Hepatocyte (in vitro differentiated cells): ENCODE results near the gene TNFRSF14. TPM values are rescaled to one million over a fixed set of nuclear protein-coding genes. Genes with fewer than 3 reads are reported as not detected.
A peak's percentile ranks its signal among the peaks of the same experiment; 100 is the strongest.

ENCODE experiments used
- DNase-seq: peaks from one replicate; pipeline ENCODE4 v3.0.0-alpha.2; 2016; ENCODE audit warnings: low spot score
- H2AFZ ChIP-seq: fragments of 200-600 bp; sonication (generic); 2 replicates; pipeline ENCODE4 v1.6.0; 2016; ENCODE audit warnings: antibody characterized with exemption, mild to moderate bottlenecking
- H3K27ac ChIP-seq: fragments of 200-600 bp; sonication (generic); 2 replicates; pipeline ENCODE4 v1.5.1; 2016; ENCODE audit warnings: mild to moderate bottlenecking
- H3K27me3 ChIP-seq: fragments of 200-600 bp; sonication (generic); 2 replicates; pipeline ENCODE4 v1.6.1; 2016
- H3K36me3 ChIP-seq: fragments of 200-600 bp; sonication (generic); replicated peaks from 2 replicates; pipeline ENCODE4 v1.5.1; 2016; ENCODE audit warnings: low read depth; ENCODE audit not compliant: insufficient read depth
- H3K4me1 ChIP-seq: fragments of 200-600 bp; sonication (generic); 2 replicates; pipeline ENCODE4 v1.5.1; 2016; ENCODE audit warnings: mild to moderate bottlenecking, moderate library complexity; ENCODE audit not compliant: insufficient read depth
- H3K4me2 ChIP-seq: fragments of 200-600 bp; sonication (generic); 2 replicates; pipeline ENCODE4 v1.6.0; 2016
- H3K4me3 ChIP-seq: fragments of 200-600 bp; sonication (generic); 2 replicates; pipeline ENCODE4 v1.5.1; 2016; ENCODE audit warnings: mild to moderate bottlenecking
- H3K79me2 ChIP-seq: fragments of 200-600 bp; sonication (generic); 2 replicates; pipeline ENCODE4 v1.6.0; 2017; ENCODE audit warnings: mild to moderate bottlenecking
- H3K9me2 ChIP-seq: fragments of 200-600 bp; sonication (generic); replicated peaks from 2 replicates; pipeline ENCODE4 v1.6.0; 2017; ENCODE audit warnings: mild to moderate bottlenecking; ENCODE audit not compliant: insufficient read depth
- H3K9me3 ChIP-seq: fragments of 200-600 bp; sonication (generic); 2 replicates; pipeline ENCODE4 v1.5.1; 2016; ENCODE audit warnings: low read depth, mild to moderate bottlenecking
- H4K20me1 ChIP-seq: fragments of 200-600 bp; sonication (generic); 2 replicates; pipeline ENCODE4 v1.6.0; 2016; ENCODE audit warnings: mild to moderate bottlenecking; ENCODE audit not compliant: insufficient read depth, poor library complexity, severe bottlenecking
- EZH2 ChIP-seq: fragments of 200-600 bp; sonication (generic); IDR thresholded peaks from 2 replicates; pipeline ENCODE4 v1.6.1; 2016; ENCODE audit warnings: antibody characterized with exemption, mild to moderate bottlenecking, borderline replicate concordance
- EZH2phosphoT487 ChIP-seq: fragments of 200-600 bp; sonication (generic); IDR thresholded peaks from one replicate; pipeline ENCODE4 v1.6.1; 2018; ENCODE audit warnings: antibody characterized with exemption, mild to moderate bottlenecking, low read depth, moderate library complexity; ENCODE audit not compliant: unreplicated experiment, severe bottlenecking
- WGBS: methylation state at CpG from one replicate; pipeline ENCODE4 v1.1.6; 2016; ENCODE audit warnings: low lambda C conversion rate; ENCODE audit errors: missing lambda C conversion rate; 5-methylcytosine and 5-hydroxymethylcytosine counted together
- polyA plus RNA-seq: library from polyadenylated mRNA; unstranded; fragments of >200 nt; fragmentation: Nextera tagmentation; extraction: Ambion mirVana; gene quantifications from 2 replicates; pipeline ENCODE4 v1.2.1, GENCODE V29; 2016
- total RNA-seq: library from RNA; depleted of rRNA; stranded (reverse); fragments of >200 nt; gene quantifications from 2 replicates; pipeline ENCODE4 v1.2.3, GENCODE V29; 2014
- TF ChIP-seq, protein P1 (sequence below): fragments of 200-600 bp; sonication (generic); IDR thresholded peaks from 2 replicates; pipeline ENCODE4 v1.5.1; 2016; ENCODE audit warnings: antibody characterized with exemption, mild to moderate bottlenecking; ENCODE audit not compliant: poor library complexity

TNFRSF14 gene
- total and polyA plus RNA-seq, 2 experiments from 2014 or later: 5.3 to 6.1 TPM

DNA sequence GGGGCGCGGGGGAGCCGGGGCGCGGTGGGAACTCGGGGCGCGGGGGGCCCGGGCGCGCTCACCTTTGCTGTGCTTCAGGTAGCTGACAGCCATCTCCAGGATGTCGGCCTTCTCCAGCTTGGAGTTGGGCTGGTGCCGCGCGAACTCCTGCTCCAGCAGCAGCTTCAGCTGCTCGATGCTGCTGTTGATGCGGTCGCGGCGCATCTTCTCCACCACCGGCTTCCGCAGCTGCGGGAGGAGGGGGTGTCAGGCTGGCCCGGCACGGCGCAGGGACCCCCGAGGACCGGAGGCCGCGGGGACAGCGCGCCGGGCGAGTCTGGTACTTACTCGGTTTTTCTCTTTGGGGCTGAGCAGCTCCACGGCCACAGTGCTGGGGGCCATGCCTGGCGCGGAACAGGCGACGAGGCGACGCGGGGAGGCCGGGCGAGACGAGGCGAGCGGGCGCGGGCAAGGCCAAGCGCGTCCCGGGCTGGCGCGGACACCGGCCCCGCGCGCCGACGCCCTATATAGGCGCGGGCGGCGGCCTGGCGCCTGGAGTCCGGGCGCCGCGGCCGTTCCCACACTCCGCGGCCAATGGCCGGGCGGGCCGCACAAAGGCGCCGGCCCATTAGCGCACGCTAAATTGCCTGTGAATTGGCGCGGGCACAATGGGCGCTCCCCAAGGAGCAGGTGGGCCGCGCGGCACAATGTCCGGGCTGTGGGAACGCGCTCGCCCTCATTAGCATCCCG lies 26.2 kb upstream of the TNFRSF14 start, which contains the start of gene HES5:
TSS of gene HES5 (minus strand) at position 480 of the 729 bp plus-strand sequence. CDS start at position 381, 99 bp downstream.
- peak within 1 kb of the TSS; percentile 72 for H3K4me2 ChIP-seq
- peaks cover 10% of the 10 kb centered on the region for H4K20me1 ChIP-seq
- no peaks in the 10 kb centered on the region for H3K9me3 ChIP-seq
- 1% methylated on average over 46 of the region's 91 CpGs for WGBS
- peaks cover 10% of the 10 kb centered on the region for H3K79me2 ChIP-seq
- TF ChIP-seq EZH2phosphoT487 (peak; percentile 81), EZH2 (peak; percentile 91)
- TF ChIP-seq, protein P1, sequence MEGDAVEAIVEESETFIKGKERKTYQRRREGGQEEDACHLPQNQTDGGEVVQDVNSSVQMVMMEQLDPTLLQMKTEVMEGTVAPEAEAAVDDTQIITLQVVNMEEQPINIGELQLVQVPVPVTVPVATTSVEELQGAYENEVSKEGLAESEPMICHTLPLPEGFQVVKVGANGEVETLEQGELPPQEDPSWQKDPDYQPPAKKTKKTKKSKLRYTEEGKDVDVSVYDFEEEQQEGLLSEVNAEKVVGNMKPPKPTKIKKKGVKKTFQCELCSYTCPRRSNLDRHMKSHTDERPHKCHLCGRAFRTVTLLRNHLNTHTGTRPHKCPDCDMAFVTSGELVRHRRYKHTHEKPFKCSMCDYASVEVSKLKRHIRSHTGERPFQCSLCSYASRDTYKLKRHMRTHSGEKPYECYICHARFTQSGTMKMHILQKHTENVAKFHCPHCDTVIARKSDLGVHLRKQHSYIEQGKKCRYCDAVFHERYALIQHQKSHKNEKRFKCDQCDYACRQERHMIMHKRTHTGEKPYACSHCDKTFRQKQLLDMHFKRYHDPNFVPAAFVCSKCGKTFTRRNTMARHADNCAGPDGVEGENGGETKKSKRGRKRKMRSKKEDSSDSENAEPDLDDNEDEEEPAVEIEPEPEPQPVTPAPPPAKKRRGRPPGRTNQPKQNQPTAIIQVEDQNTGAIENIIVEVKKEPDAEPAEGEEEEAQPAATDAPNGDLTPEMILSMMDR: no peak
- H3K27me3 ChIP-seq: peaks cover 43% of the 10 kb centered on the region
- no peak within 1 kb of the TSS for H2AFZ ChIP-seq
- H3K4me1 ChIP-seq: peaks cover 26% of the 10 kb centered on the region
- DNase-seq: no peak
- H3K4me3 ChIP-seq: no peak within 1 kb of the TSS
- no peaks in the 10 kb centered on the region for H3K9me2 ChIP-seq
- H3K27ac ChIP-seq: no peak within 1 kb of the TSS
- no peaks in the 10 kb centered on the region for H3K36me3 ChIP-seq

DNA sequence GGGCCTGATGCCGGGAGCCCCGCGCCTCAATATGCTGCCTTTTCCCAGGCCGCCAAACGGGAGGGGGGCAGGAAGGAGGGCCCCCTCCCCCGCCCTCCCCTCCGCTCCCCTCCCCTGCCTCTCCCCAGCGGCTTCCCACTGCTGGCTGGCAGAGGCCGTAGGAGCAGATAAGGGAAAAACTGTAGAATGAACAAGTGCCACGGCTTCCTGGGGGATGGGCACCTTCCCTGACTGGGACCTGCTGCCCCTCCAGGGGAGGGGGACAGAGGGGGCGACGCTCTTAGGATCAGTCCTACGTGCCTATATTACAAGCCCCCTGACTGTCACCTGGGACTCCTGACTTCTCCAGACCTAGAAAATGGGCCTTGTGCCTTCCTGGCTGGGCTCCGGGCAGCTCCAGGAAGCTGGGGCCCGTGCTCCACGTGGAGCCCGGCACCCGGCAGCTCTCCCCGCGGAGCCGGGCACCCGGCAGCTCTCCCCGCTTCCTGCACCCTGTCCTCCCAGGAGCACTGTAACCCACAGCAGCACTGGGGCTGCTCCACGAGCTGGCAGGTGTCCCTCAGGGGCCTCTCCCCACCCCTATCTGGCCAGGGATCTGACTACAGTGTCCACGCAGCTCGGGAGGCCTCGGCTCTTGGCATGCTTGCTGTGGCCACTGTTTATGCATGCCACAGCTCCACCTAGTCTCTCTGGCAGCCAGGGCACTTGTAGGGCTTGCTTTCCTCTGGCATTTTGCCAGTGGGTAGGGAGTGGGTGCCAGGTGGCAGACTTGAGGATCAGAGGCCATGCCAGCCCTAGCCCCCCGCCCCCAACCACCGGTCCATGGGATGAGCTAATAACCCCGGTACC lies 25.4 kb upstream of the TNFRSF14 start:
- Histone ChIP-seq H3K9me2 (no peaks in the 10 kb centered on the region), H2AFZ (no peak overlapping the region), H3K9me3 (no peaks in the 10 kb centered on the region), H3K4me3 (no peak overlapping the region), H3K79me2 (peaks cover 2% of the 10 kb centered on the region), H3K4me1 (peaks cover 26% of the 10 kb centered on the region), H3K27me3 (peaks cover 43% of the 10 kb centered on the region), H3K4me2 (peak overlapping the region; percentile 72), H3K27ac (no peak overlapping the region), H3K36me3 (no peaks in the 10 kb centered on the region), H4K20me1 (peaks cover 2% of the 10 kb centered on the region)
- no peak for DNase-seq
- TF ChIP-seq EZH2phosphoT487 (no peak), EZH2 (peak; percentile 71)
- 61% methylated on average over 21 of the region's 30 CpGs for WGBS

DNA sequence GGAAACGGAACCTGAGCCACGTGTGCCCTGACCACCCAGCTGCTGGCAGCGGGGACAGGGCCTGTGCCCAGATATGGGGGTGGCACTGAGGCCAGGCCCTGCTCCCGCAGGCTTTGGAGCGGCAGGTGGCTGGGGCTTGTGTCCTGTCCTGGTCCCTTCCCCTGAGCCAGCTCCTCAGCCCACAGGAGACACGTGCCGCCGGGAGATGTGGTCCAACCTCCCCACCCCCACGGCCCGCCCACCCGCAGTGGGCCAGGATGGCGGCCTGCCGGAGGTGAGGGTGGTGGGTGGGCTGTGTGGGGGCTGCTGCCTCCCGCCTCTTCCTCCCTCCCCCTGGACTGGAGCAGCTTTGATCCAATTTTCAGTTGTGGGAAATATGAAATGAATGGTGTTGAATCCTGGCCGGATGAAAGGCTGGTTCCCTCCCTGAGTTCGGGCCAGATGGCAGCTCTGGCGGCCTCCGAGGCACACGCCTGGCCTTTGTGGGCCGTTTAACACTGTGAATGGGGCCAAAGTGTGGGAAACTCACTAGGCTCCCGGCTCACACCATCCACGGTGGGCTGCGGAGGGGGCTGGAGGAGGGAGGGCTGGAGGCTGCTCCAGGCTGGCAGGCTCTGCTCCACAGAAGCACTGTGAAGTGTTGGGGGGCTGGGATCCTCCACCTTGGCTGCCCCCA lies 23.5 kb upstream of the TNFRSF14 start:
- H3K4me2 ChIP-seq: no peak overlapping the region
- no peaks in the 10 kb centered on the region for H4K20me1 ChIP-seq
- peaks cover 21% of the 10 kb centered on the region for H3K4me1 ChIP-seq
- no peaks in the 10 kb centered on the region for H3K9me2 ChIP-seq
- no peaks in the 10 kb centered on the region for H3K36me3 ChIP-seq
- H3K27me3 ChIP-seq: peaks cover 43% of the 10 kb centered on the region
- TF ChIP-seq, protein P1: no peak
- TF ChIP-seq EZH2phosphoT487 (no peak), EZH2 (no peak)
- no peaks in the 10 kb centered on the region for H3K79me2 ChIP-seq
- H3K4me3 ChIP-seq: no peak overlapping the region
- no peak overlapping the region for H2AFZ ChIP-seq
- no peak overlapping the region for H3K27ac ChIP-seq
- DNase-seq: no peak
- 82% methylated on average over 14 of the region's 23 CpGs for WGBS
- H3K9me3 ChIP-seq: no peaks in the 10 kb centered on the region
